A549 treated with AZD9567 at 1 μM for 4 hours (cell line): ENCODE results near the gene EXOC3. TPM values are rescaled to one million over a fixed set of nuclear protein-coding genes. Genes with fewer than 3 reads are reported as not detected.

Source experiments
- total RNA-seq: library from RNA; stranded (reverse); fragments of 200-300 nt; extraction: Qiagen RNA extraction; gene quantifications from 5 replicates; pipeline ENCODE4 v1.2.3, GENCODE V29; 2022; ENCODE audit not compliant: insufficient read depth

Gene EXOC3
- total RNA-seq: 29.4 to 32.5 TPM (median 32.1 TPM) in 5 replicates

GRCh38 chr5:442335-443238, at the start of gene EXOC3:
TSS of gene EXOC3 (plus strand) at chr5:443176. CDS start at chr5:446206, 3,030 bp downstream.

Other genes starting within 250 kb of the EXOC3 start
- gene CCDC127, start 225.0 kb upstream of the EXOC3 start, total RNA-seq: 4.6 to 6.7 TPM (median 6.5 TPM) in 5 replicates
- gene SDHA, start 224.9 kb upstream of the EXOC3 start, total RNA-seq: 122 to 131 TPM (median 127 TPM) in 5 replicates
- 168 to 199 TPM (median 195 TPM) in 5 replicates for gene PDCD6, start 171.5 kb upstream of the EXOC3 start, total RNA-seq
- 3.3 to 4.5 TPM (median 4.1 TPM) in 5 replicates for gene AHRR, start 121.5 kb upstream of the EXOC3 start, total RNA-seq
- 1.2 to 2.4 TPM (median 2.3 TPM) in 5 replicates for gene SLC9A3, start 81.3 kb downstream of the EXOC3 start, total RNA-seq
- 10.3 to 12.6 TPM (median 12.0 TPM) in 5 replicates for gene CEP72, start 169.2 kb downstream of the EXOC3 start, total RNA-seq